ENCODE results near the gene SLC50A1.
"Not testable (repeated sequence)": the region's sequence is repeated elsewhere in the genome, so short reads cannot be mapped to it uniquely, and the experiment has no call there.

The SLC50A1 gene

DNA sequence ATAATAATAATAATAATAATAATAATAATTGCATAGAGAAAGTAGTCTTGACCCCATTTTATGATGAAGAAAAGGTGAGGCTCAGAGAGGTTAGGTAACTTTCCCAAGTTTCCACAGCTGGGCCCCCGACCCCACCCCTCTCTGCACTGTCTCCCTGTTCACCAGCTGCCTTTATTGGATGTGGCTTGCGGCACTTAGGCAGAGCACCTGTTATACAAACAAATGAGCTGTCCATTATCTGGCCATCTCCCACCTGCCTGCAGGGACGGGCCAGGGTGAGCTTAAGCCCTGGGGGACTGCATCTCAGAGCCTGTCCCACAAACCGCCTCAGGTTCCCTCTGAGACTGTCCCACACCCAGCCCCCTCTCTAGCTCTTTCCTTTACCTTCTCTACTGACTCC is 18.0 kb upstream of the SLC50A1 start:
- no peak for DNase-seq

GRCh38 chr1:155118090-155118489 is 17.6 kb upstream of the SLC50A1 start:
- DNase-seq: not testable (repeated sequence)

GRCh38 chr1:155120253-155120652 is 15.4 kb upstream of the SLC50A1 start:
- DNase-seq: no peak

DNA sequence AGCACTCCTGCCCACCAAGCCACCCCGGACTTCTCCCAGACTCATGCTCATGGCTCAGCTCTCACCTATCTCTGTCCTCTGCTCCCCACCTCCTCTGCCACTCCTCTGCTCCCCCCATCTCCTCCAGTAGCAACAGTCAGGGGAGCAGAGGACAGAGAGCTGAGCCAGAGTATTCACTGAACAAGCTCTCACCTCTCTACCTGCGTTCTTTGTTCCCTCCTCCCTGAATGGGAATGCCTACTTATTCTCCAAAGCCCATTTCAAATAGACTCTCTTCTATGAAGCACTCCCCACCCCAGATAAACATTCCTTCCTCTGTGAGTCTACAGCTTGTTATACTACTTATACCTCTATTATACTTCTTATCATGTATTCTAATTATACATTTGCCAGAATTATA is 14.4 kb upstream of the SLC50A1 start:
- DNase-seq: no peak

DNA sequence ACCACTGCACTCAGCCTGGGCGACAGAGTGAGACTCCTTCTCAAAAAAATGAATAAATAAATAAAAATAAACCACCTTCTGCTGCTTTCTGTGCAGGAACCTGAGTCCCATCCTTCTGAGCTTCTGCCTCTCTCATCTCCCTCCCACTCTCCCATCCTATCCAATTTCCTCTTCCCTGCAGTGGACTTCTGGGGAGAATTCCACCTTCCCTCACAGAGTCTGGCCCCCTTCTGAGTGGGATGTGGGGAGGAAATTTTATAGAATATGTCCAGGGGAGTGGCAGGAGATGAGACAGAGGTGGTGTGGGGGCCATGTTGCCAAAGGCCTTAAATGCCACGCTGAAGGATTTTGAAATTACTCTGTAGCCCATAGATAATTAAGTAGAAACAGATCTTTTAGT is 13.3 kb upstream of the SLC50A1 start:
- no peak for DNase-seq

DNA sequence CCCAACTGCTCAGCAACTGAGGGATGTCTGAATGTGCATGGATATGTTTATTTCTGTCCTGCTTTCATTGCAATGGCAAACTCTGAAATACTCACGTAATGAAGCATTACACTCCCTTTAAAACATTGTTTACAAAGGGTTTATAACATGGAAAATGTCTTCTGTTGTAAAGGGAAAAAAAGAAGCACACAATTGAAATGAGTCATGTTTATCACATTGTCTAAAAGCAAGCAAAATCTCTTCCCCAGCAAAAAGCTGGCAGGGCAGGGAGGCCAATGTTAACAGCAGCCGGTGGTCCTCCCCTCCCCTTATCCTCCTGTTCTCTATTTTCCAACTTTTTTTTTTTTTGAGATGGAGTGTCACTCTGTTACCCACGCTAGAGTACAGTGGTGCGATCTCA is 11.9 kb upstream of the SLC50A1 start:
- no peak for DNase-seq

DNA sequence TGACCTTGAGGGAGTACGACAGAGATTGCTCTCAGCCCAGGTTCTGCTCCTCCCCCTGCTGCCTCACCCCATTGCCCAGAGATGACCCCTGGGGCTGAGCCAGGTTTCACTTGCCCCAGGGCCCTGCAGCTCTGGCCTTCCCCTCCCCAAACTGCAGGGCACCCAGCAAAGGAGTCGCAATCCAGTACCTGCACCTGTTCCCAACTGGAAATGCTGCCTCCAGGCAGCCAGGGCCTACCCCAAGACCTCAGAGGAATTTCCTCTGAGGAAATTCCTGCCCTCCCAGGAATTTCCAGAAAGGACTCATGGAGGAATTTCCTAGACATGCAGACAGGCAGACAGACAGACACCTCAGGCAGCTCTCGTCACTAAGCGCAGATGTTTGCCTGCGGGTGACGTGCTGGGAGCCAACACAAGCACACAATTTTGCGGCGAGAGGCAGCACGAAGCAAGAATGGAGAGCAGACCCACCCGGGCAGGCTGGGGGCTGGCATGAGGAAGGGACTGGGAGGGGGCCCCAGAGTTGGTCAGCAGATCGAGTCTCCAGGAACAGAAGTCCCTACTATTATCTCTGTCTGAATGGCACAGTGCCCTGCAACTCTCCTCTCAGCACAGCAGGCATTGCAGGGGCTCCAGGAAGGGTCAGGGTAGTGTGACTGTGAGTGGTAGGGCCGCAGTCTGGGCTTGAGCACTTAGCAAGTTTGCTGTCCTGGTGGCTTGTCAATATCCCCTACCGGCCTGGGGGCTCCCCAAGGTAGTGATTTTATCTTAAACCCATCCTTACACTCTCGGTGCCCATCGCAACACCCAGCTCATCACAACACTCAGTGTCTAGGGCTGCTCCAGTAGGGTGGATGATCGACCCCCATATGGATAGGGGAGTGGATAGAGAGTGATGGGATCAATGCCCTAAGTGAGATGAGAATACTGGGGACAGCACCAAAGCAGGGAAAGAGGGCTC is 10.9 kb upstream of the SLC50A1 start:
- DNase-seq: no peak

GRCh38 chr1:155125511-155125945 is 10.1 kb upstream of the SLC50A1 start:
- DNase-seq: no peak

DNA sequence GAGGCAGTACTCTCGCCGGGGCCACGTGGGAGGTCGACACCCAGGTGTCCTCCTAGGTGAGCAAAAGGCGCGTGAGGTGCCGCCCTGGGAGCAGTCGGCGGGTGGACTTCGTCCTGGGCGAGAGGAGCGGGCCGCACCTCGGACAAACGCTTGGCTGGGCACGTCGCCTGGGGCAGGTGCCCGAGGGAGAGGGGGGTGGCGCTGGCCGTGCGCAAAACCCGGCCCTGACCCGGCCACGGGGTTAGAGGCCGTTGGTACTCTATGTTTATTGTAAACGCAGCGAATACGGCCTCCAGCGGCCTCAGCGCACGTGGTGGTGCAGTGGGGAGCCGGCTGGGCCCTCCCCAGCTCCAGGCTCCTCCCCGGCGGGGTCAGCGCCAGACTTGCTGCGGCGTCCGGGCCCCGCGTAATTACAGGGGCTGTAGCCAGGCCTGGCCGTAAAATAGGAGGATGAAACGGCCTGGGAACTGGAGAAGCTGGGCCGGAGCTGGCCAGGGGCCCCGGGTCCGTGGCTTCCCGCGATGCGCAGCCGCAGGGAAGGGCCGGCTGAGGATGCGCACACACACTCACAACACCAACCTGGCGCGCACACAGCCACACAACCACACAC is 9.6 kb upstream of the SLC50A1 start:
- no peak for DNase-seq

GRCh38 chr1:155126556-155127104 is 9.0 kb upstream of the SLC50A1 start:
- peak; percentile 13 for DNase-seq

GRCh38 chr1:155127105-155127966 is 8.3 kb upstream of the SLC50A1 start, which contains the start of gene EFNA1:
Gene EFNA1, plus strand, starts transcription at chr1:155127876. Its CDS starts 102 bp downstream, at chr1:155127978.
- peak; percentile 39 for DNase-seq

- DNase-seq: no peak
Observed at GRCh38 chr1:155127967-155128754, 7.5 kb upstream of the SLC50A1 start.

DNA sequence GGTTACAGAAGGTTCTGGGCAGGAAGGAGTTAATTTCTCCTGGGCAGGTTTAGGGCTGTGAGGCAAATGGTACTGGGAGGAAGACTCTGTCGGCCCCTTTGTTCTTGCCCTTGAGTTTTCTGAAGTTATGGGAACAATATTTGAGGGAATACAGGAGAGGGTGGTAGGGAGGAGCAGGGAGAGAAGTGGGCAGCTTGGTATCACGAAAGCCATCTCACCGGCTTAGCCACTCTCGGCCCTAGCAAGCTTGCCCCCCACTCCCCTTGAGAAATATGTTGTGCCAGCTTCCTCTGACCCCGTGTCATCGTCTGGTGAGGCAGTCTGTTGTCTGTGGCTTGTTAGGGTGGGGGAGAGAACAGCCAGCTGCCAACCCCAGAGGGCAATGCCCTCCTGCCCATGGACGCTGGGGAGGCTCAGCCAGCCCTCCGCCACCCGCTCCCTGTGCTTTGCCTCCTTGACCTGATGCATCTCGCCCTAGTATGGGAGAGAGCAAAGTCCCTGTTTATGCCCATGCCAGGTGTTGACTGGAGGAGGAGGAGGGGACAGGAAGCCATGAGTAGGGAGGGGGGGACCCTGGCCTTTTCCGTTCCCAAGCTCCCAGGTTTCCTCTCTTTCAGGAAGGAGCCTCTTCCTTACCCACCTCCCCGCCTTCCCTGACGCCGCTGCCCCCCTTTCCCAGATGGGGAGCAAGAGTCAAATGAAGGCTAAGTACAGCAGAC is 6.7 kb upstream of the SLC50A1 start:
- no peak for DNase-seq

- no peak for DNase-seq
Observed at GRCh38 chr1:155130272-155131006, 5.2 kb upstream of the SLC50A1 start.

DNA sequence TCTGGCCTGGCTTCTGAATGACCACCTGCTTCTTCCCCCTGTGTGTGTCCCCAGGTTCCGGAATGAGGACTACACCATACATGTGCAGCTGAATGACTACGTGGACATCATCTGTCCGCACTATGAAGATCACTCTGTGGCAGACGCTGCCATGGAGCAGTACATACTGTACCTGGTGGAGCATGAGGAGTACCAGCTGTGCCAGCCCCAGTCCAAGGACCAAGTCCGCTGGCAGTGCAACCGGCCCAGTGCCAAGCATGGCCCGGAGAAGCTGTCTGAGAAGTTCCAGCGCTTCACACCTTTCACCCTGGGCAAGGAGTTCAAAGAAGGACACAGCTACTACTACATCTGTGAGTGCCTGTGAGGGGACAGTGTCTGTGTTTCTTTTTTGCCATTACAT is 4.4 kb upstream of the SLC50A1 start:
- no peak for DNase-seq

DNA sequence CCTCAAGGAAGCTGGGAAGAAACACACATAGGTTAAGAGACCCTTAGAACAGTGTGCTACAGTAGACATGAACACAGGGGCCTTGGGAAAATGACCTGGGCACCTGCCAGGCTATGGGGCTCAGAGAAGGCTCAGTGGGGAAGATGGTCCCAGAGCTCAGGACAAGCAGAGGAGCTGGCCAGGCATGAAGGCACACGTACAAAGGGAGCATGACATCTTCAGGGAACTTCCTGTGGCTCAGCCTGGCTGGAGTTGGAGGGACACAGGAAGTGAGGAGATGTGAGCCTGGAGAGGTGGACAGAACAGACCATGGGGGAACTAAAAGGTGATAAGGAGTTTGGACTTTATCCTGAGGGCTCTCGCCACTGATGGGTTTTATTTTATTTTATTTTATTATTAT is 3.8 kb upstream of the SLC50A1 start:
- DNase-seq: no peak

- DNase-seq: no peak
Observed at GRCh38 chr1:155133799-155134281, 1.8 kb upstream of the SLC50A1 start.

- DNase-seq: no peak
Observed at GRCh38 chr1:155134322-155134721, 1.3 kb upstream of the SLC50A1 start.

DNA sequence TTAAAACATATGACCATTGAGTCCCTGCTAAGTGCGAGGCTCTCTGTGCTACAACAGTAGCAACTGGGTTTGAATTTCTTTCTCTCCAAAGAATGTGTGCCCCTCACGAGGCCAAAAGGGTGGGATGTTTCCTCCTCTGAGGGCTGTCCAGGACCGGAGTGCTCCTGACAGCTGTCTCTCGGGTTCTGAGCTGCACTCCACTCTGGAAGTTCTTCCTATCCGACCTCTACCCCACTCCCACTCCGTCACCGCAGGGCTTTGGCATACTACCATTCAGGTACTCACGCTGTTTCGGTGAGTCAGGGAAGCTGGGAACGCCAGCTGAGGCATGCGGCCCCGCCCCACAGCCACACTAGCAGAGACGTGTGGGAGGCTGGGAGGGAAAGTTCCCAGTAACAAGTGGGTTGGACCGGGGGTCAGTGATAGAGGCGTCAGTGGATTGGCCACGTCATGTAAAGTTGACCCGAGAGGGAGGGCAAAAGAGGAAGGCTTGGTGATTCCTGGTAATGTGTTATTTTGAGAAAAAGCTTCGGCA is 705 bp upstream of the SLC50A1 start:
- peak; percentile 37 for DNase-seq

GRCh38 chr1:155136748-155137147 is 1.1 kb downstream of the SLC50A1 start:
- DNase-seq: no peak

All from NCI-H1105 (cell line).